ENCODE results near the gene MMP17.

MMP17 gene

GRCh38 chr12:131896080-131896810 lies 68.1 kb downstream of the MMP17 start:
- DNase-seq, result peak; percentile 77

- DNase-seq, result no peak
Measured at GRCh38 chr12:131896811-131897270, 68.6 kb downstream of the MMP17 start.

GRCh38 chr12:131897276-131897675 lies 69.1 kb downstream of the MMP17 start:
- DNase-seq, result no peak

GRCh38 chr12:131897875-131898274 lies 69.7 kb downstream of the MMP17 start:
- no peak for DNase-seq

- no peak for DNase-seq
Measured at GRCh38 chr12:131900397-131900796, 72.2 kb downstream of the MMP17 start.

All from inflammatory macrophage treated with lipopolysaccharide for 4 hours (primary cell).